H1 (cell line): Measurements from ENCODE around the gene MAP3K6. TPM values are rescaled to one million over a fixed set of nuclear protein-coding genes. Genes with fewer than 3 reads are reported as not detected.

ENCODE experiments used
- CTCF ChIA-PET: fragments of 300-600 bp; sonication (Branson Sonifier 250); formaldehyde crosslinking; loops from one replicate; lab custom pipeline; 2021; ENCODE audit not compliant: partially characterized antibody; lab: Charles Lee
- POLR2A ChIA-PET: fragments of 300-600 bp; sonication (Branson Sonifier 250); formaldehyde crosslinking; loops from one replicate; lab custom pipeline; 2021; ENCODE audit warnings: inconsistent platforms; ENCODE audit not compliant: partially characterized antibody; lab: Charles Lee
- DNase-seq, 2 experiments: peaks; one replicate each; pipeline versions ENCODE4 v3.0.0 to v3.0.0-alpha.2; 2010 to 2022; ENCODE audit warnings: low spot score in 2 of 2, low read depth in 1 of 2, mixed read lengths in 1 of 2
- FAIRE-seq: peaks from 2 replicates; lab custom pipeline; 2011; peaks lifted over from hg19 to GRCh38; lab: Jason Lieb, UNC
- H2AFZ ChIP-seq: 2 replicates; pipeline ENCODE4 v1.8.1; 2012; ENCODE audit warnings: low read length, inconsistent platforms
- H2AK5ac ChIP-seq: 2 replicates; pipeline ENCODE4 v1.6.1; 2013; ENCODE audit warnings: low read depth, low read length
- H2BK120ac ChIP-seq: replicated peaks from 2 replicates; pipeline ENCODE3; 2013; ENCODE audit warnings: low read depth, low read length, inconsistent platforms
- H2BK12ac ChIP-seq: 2 replicates; pipeline ENCODE4 v1.6.1; 2013; ENCODE audit warnings: low read depth, low read length
- H2BK15ac ChIP-seq: 2 replicates; pipeline ENCODE4 v1.6.1; 2013; ENCODE audit warnings: low read length
- H2BK20ac ChIP-seq: 2 replicates; pipeline ENCODE4 v1.6.1; 2013; ENCODE audit warnings: low read length
- H2BK5ac ChIP-seq: 2 replicates; pipeline ENCODE4 v1.6.1; 2013; ENCODE audit warnings: low read depth, low read length
- H3K14ac ChIP-seq: 2 replicates; pipeline ENCODE4 v1.6.1; 2013; ENCODE audit warnings: inconsistent platforms; ENCODE audit not compliant: insufficient read length
- H3K18ac ChIP-seq: 2 replicates; pipeline ENCODE4 v1.6.1; 2013; ENCODE audit warnings: low read length; ENCODE audit errors: extremely low read depth
- H3K23ac ChIP-seq: 2 replicates; pipeline ENCODE4 v1.6.1; 2013; ENCODE audit warnings: inconsistent platforms; ENCODE audit not compliant: insufficient read length
- H3K23me2 ChIP-seq: 2 replicates; pipeline ENCODE4 v1.6.1; 2013; ENCODE audit warnings: low read depth, low read length
- H3K27ac ChIP-seq: 2 replicates; pipeline ENCODE4 v1.6.1; 2011; ENCODE audit warnings: low read depth, low read length, inconsistent platforms
- H3K27me3 ChIP-seq, 4 experiments: replicated peaks in 1 of 4; 1 replicate in 1 of 4; 2 replicates in 3 of 4; pipeline versions ENCODE4 v1.6.1 to v1.8.1; 2011 to 2013; ENCODE audit warnings: low read length in 3 of 4, mild to moderate bottlenecking in 3 of 4, inconsistent platforms in 2 of 4, mixed read lengths in 2 of 4, moderate library complexity in 1 of 4; ENCODE audit not compliant: control insufficient read depth in 3 of 4, insufficient read depth in 3 of 4; ENCODE audit errors: extremely low read depth in 1 of 4
- H3K36me3 ChIP-seq, 4 experiments: 2 replicates each; pipeline versions ENCODE4 v1.6.1 to v1.8.1; 2011 to 2013; ENCODE audit warnings: mild to moderate bottlenecking in 4 of 4, low read length in 3 of 4, moderate library complexity in 2 of 4, control low read depth in 1 of 4, inconsistent platforms in 1 of 4; ENCODE audit not compliant: insufficient read depth in 4 of 4, control insufficient read depth in 2 of 4
- H3K4ac ChIP-seq: replicated peaks from 2 replicates; pipeline ENCODE3; 2013; ENCODE audit warnings: low read length, low read depth, mixed read lengths, inconsistent platforms; ENCODE audit not compliant: insufficient read length
- H3K4me1 ChIP-seq, 4 experiments: replicated peaks in 1 of 4; 1 replicate in 1 of 4; 2 replicates in 3 of 4; pipeline versions ENCODE4 v1.6.1 to v1.8.1; 2011 to 2013; ENCODE audit warnings: low read length in 3 of 4, inconsistent platforms in 2 of 4, mixed read lengths in 1 of 4; ENCODE audit not compliant: insufficient read depth in 4 of 4, control insufficient read depth in 3 of 4
- H3K4me2 ChIP-seq, 2 experiments: 2 replicates each; pipeline versions ENCODE4 v1.6.1 to v1.8.1; 2011 to 2013; ENCODE audit warnings: low read depth in 2 of 2, low read length in 2 of 2, control low read depth in 1 of 2, inconsistent platforms in 1 of 2, mild to moderate bottlenecking in 1 of 2; ENCODE audit not compliant: insufficient read depth in 1 of 2
- H3K4me3 ChIP-seq, 4 experiments: fragments of 200-600, 300-600 bp in 1 of 4; sonication (generic), shearing (Covaris generic), sonication (Bioruptor Twin) in 1 of 4; 2 replicates each; pipeline versions ENCODE4 v1.5.1 to v1.8.1; 2011 to 2016; ENCODE audit warnings: low read length in 4 of 4, low read depth in 3 of 4, control low read depth in 2 of 4, inconsistent platforms in 2 of 4, mild to moderate bottlenecking in 2 of 4, mixed read lengths in 1 of 4, moderate library complexity in 1 of 4; ENCODE audit not compliant: insufficient read depth in 2 of 4; ENCODE audit errors: extremely low read depth in 1 of 4
- H3K56ac ChIP-seq: replicated peaks from 2 replicates; pipeline ENCODE3; 2013; ENCODE audit warnings: low read depth, mild to moderate bottlenecking, mixed read lengths, low read length, inconsistent platforms; ENCODE audit not compliant: insufficient read length
- H3K79me1 ChIP-seq: 2 replicates; pipeline ENCODE4 v1.6.1; 2013; ENCODE audit warnings: low read depth, low read length, control low read depth
- H3K79me2 ChIP-seq, 2 experiments: 2 replicates each; pipeline versions ENCODE4 v1.6.1 to v1.8.1; 2012 to 2013; ENCODE audit warnings: low read length in 2 of 2, mild to moderate bottlenecking in 2 of 2, inconsistent platforms in 1 of 2; ENCODE audit not compliant: insufficient read depth in 2 of 2, control insufficient read depth in 1 of 2
- H3K9ac ChIP-seq, 4 experiments: replicated peaks in 1 of 4; 1 replicate in 1 of 4; 2 replicates in 3 of 4; pipeline versions ENCODE4 v1.6.1 to v1.8.1; 2011 to 2013; ENCODE audit warnings: low read depth in 3 of 4, low read length in 3 of 4, control low read depth in 2 of 4, mild to moderate bottlenecking in 2 of 4, moderate library complexity in 2 of 4, inconsistent platforms in 1 of 4; ENCODE audit errors: extremely low read depth in 1 of 4
- H3K9me3 ChIP-seq, 2 experiments: 2 replicates each; pipeline versions ENCODE4 v1.6.1 to v1.8.1; 2012 to 2013; ENCODE audit warnings: mild to moderate bottlenecking in 2 of 2, moderate library complexity in 2 of 2, control low read depth in 1 of 2, inconsistent platforms in 1 of 2, low read depth in 1 of 2, low read length in 1 of 2, mixed read lengths in 1 of 2; ENCODE audit not compliant: insufficient read depth in 2 of 2
- H4K20me1 ChIP-seq, 2 experiments: replicated peaks in 1 of 2; 2 replicates each; pipeline versions ENCODE3 to v1.8.1; 2011 to 2013; ENCODE audit warnings: inconsistent platforms in 2 of 2, low read length in 2 of 2, mild to moderate bottlenecking in 1 of 2; ENCODE audit not compliant: insufficient read depth in 2 of 2, control insufficient read depth in 1 of 2
- H4K5ac ChIP-seq: 2 replicates; pipeline ENCODE4 v1.6.1; 2013; ENCODE audit warnings: low read length, low read depth, mixed read lengths, inconsistent platforms; ENCODE audit not compliant: insufficient read length
- H4K8ac ChIP-seq: 2 replicates; pipeline ENCODE4 v1.8.0; 2013; ENCODE audit warnings: mild to moderate bottlenecking, moderate library complexity, low read length, inconsistent platforms; ENCODE audit not compliant: insufficient read depth; ENCODE audit errors: extremely low read depth
- H4K91ac ChIP-seq: replicated peaks from 2 replicates; pipeline ENCODE3; 2013; ENCODE audit warnings: low read length, mixed read lengths, inconsistent platforms; ENCODE audit not compliant: insufficient read length
- BRCA1 ChIP-seq: IDR thresholded peaks from 2 replicates; pipeline ENCODE4 v1.6.1; 2012; ENCODE audit warnings: low read depth, low read length, improper control_type of control experiment
- CEBPB ChIP-seq: IDR thresholded peaks from 2 replicates; pipeline ENCODE4 v1.6.1; 2012; ENCODE audit warnings: low read depth, low read length
- CHD2 ChIP-seq: IDR thresholded peaks from 2 replicates; pipeline ENCODE4 v1.6.1; 2012; ENCODE audit warnings: low read length, improper control_type of control experiment
- EGR1 ChIP-seq: IDR thresholded peaks from 2 replicates; pipeline ENCODE4 v1.6.1; 2011; ENCODE audit warnings: low read depth, low read length, borderline replicate concordance
- HDAC2 ChIP-seq, 2 experiments: fragments of 300-600 bp in 1 of 2; sonication (generic) in 1 of 2; IDR thresholded peaks; 2 replicates each; pipeline ENCODE4 v1.6.1; 2011 to 2012; ENCODE audit warnings: low read depth in 2 of 2, low read length in 2 of 2, mild to moderate bottlenecking in 2 of 2, moderate library complexity in 2 of 2, borderline replicate concordance in 1 of 2, inconsistent platforms in 1 of 2
- KDM4A ChIP-seq: IDR thresholded peaks from one replicate; pipeline ENCODE4 v1.7.1; 2012; ENCODE audit warnings: low read depth, mild to moderate bottlenecking, moderate library complexity, low read length, inconsistent platforms; ENCODE audit not compliant: severe bottlenecking
- MAFK ChIP-seq: IDR thresholded peaks from 2 replicates; pipeline ENCODE4 v1.6.1; 2012; ENCODE audit warnings: low read depth, mild to moderate bottlenecking, improper control_type of control experiment, low read length
- SAP30 ChIP-seq: fragments of 300-600 bp; sonication (generic); IDR thresholded peaks from 2 replicates; pipeline ENCODE4 v1.7.1; 2012; ENCODE audit warnings: low read length, moderate library complexity, mild to moderate bottlenecking, inconsistent platforms; ENCODE audit not compliant: insufficient read depth, insufficient replicate concordance
- SIRT6 ChIP-seq: IDR thresholded peaks from one replicate; pipeline ENCODE4 v1.7.1; 2012; ENCODE audit warnings: low read length, inconsistent platforms
- SP4 ChIP-seq: IDR thresholded peaks from 2 replicates; pipeline ENCODE4 v1.6.1; 2012; ENCODE audit warnings: low read length, inconsistent platforms
- SRF ChIP-seq: IDR thresholded peaks from 2 replicates; pipeline ENCODE4 v1.6.1; 2011; ENCODE audit warnings: mild to moderate bottlenecking, low read depth, low read length, moderate library complexity
- WGBS, 2 experiments: shearing (Covaris generic) in 1 of 2; methylation state at CpG; one replicate each; pipeline versions ENCODE4 v1.1.6 to v1.1.7; 2013 to 2015; ENCODE audit warnings: low lambda C conversion rate in 2 of 2, mixed read lengths in 2 of 2, inconsistent platforms in 1 of 2, low coverage in 1 of 2, missing lambda C conversion rate in 1 of 2; ENCODE audit not compliant: insufficient replicate concordance in 2 of 2, insufficient coverage in 1 of 2, insufficient read length in 1 of 2; ENCODE audit errors: extremely low coverage in 1 of 2, missing lambda C conversion rate in 1 of 2; 5-methylcytosine and 5-hydroxymethylcytosine counted together
- polyA plus RNA-seq, 7 experiments: library from polyadenylated mRNA; depleted of rRNA in 3 of 7; stranded (reverse) in 5 of 7; unstranded in 2 of 7; fragments of >200 nt in 5 of 7; fragments of 200-250 nt in 2 of 7; gene quantifications; 1 replicate in 5 of 7; 2 replicates in 1 of 7; 4 replicates in 1 of 7; pipeline versions ENCODE4 v1.2.1 to v1.2.3, GENCODE V29; 2011 to 2013; ENCODE audit warnings: missing spikeins in 2 of 7, mixed read lengths in 2 of 7
- total RNA-seq: library from RNA; stranded (reverse); fragmentation: NEBNext Ultra II Directional; extraction: Animal tissue kit (Norgen Biotek cat#: 25700); gene quantifications from 2 replicates; pipeline ENCODE4 v1.2.1, GENCODE V29; 2021

Gene MAP3K6
- total and polyA plus RNA-seq, 2 of the 8 experiments (the other 6 are each of a cell fraction or from before 2014, with no cell fraction given) = 7.4 to 7.6 TPM

DNA sequence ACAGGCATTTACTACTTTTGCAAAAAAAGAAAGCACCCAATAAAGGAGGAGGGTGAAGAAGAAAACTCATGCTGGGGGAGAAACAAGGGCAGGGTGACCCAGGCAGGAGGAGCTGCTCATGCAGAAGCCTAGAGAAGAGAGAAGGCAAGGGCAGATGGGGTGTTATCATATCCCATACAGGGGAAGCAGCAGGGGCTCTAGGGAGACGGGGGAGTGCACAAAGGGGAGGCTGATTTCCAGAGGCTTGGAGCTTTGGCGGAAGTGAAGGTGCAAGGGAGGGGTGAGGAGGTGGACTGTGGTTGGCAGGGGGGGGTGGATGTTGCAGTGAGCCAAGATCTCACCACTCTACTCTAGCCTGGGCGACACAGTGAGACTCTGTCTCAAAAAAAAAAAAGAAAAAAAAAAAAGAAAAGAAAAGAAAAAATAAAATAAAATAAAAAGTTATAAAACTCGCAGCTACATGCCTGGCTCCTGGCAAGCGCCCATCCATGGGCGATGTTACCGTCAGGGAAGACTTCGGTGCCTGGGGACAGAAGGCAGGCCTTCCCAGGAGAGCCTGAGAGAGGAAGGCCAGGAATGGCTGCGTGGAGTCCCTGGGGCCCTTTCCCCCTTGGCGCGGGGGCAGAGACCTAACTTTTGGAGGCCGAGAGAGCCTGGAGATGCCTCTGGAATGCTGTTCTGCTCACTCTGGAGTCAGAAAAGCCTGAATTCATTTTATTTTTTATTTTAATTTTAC, 11.2 kb upstream of the MAP3K6 start:
- Histone ChIP-seq H3K4me3 (no peak overlapping the region), H4K20me1 (no peaks in the 10 kb centered on the region), H3K9ac (no peak overlapping the region), H2BK20ac (no peak overlapping the region), H2BK120ac (no peak overlapping the region), H3K36me3 (no peaks in the 10 kb centered on the region), H2AFZ (no peak overlapping the region), H4K5ac (no peak overlapping the region), H4K91ac (no peak overlapping the region), H3K9me3 (no peaks in the 10 kb centered on the region), H3K4me2 (no peak overlapping the region), H3K56ac (no peak overlapping the region), H3K18ac (no peak overlapping the region), H3K79me1 (no peaks in the 10 kb centered on the region), H2BK15ac (no peak overlapping the region), H2BK5ac (no peak overlapping the region), H3K4me1 (peaks cover 0 to 7% (median 1%) of the 10 kb centered on the region in 4 experiments; a peak in 1 of 7 replicates), H3K79me2 (no peaks in the 10 kb centered on the region), H3K23ac (no peak overlapping the region), H3K27ac (no peak overlapping the region), H3K27me3 (peaks cover 0 to 16% (median 9%) of the 10 kb centered on the region in 4 experiments; a peak in 6 of 7 replicates), H4K8ac (peak overlapping the region; percentile 71; the same call in 1 of the 2 replicates), H2BK12ac (no peak overlapping the region), H3K23me2 (peaks cover 2% of the 10 kb centered on the region; the same call in 1 of the 2 replicates), H2AK5ac (no peak overlapping the region), H3K14ac (no peak overlapping the region), H3K4ac (no peak overlapping the region)
- no peak for FAIRE-seq
- ChIA-PET POLR2A (interaction anchor here (1.1 to 1.2 kb wide), 2 partner anchors 13 to 71 kb away, joined by 3 read pairs; no protein-coding TSS in a partner anchor), CTCF (interaction anchor here (0.6 to 18.9 kb wide), 12 partner anchors 8 to 613 kb away, joined by 3 to 625 read pairs (median 4); partner anchors contain the start of genes FCN3, GPR3 and MAP3K6)
- no peak for DNase-seq
- WGBS, 2 experiments = 82% methylated on average over 11 of the region's 12 CpGs; no CpG with 5 or more reads in 1 of the 2 experiments
- TF ChIP-seq CEBPB (no peak), SRF (no peak), SP4 (no peak), CHD2 (no peak), EGR1 (no peak), HDAC2 (IDR thresholded peaks at IDR 0.05; ENCODE audit: borderline replicate concordance in 1 of 2, low read depth in 2 of 2, low read length in 2 of 2) (no peak), BRCA1 (no peak), SIRT6 (no peak), SAP30 (no peak), KDM4A (no peak), MAFK (no peak)
